ENCODE results near the gene NUAK2. TPM values are rescaled to one million over a fixed set of nuclear protein-coding genes. Genes with fewer than 3 reads are reported as not detected.

Gene NUAK2
- total RNA-seq, 6 experiments from 2014 or later: 0.88 to 5.1 (median 2.1) TPM

- WGBS (ENCODE audit: insufficient coverage, low coverage, low lambda C conversion rate, missing lambda C conversion rate): no CpG with 5 or more reads among the region's 8 CpGs
- no peaks in the 10 kb centered on the region for H3K36me3 ChIP-seq
- no peak overlapping the region for H3K27ac ChIP-seq
- TF ChIP-seq POLR2A (IDR thresholded peaks at IDR 0.05) (no peak), CTCF (IDR thresholded peaks at IDR 0.05) (no peak)
- no peaks in the 10 kb centered on the region for H3K9me3 ChIP-seq
- intact Hi-C loops (cut with DNase I): loop anchor here in 1 of 2 donors (5.0 kb wide), 1 partner anchor 36 kb away; no protein-coding TSS in a partner anchor
- H3K4me3 ChIP-seq: no peak overlapping the region
- no peaks in the 10 kb centered on the region for H3K4me1 ChIP-seq
- DNase-seq: no peak
- no peak for ATAC-seq
- H3K27me3 ChIP-seq: no peaks in the 10 kb centered on the region
Measured at GRCh38 chr1:205276689-205277065, 44.9 kb downstream of the NUAK2 start.

GRCh38 chr1:205275916-205276688 is 45.4 kb downstream of the NUAK2 start:
- DNase-seq: no peak
- Histone ChIP-seq H3K4me3 (no peak overlapping the region), H3K27me3 (no peaks in the 10 kb centered on the region), H3K9me3 (no peaks in the 10 kb centered on the region), H3K27ac (no peak overlapping the region), H3K4me1 (no peaks in the 10 kb centered on the region), H3K36me3 (no peaks in the 10 kb centered on the region)
- intact Hi-C loops (cut with DNase I): loop anchor here in 1 of 2 donors (5.0 kb wide), 1 partner anchor 36 kb away; no protein-coding TSS in a partner anchor
- TF ChIP-seq POLR2A (IDR thresholded peaks at IDR 0.05): no peak
- no peak for TF ChIP-seq CTCF (IDR thresholded peaks at IDR 0.05)
- ATAC-seq: no peak
- WGBS (ENCODE audit: insufficient coverage, low coverage, low lambda C conversion rate, missing lambda C conversion rate): 100% methylated on average over 2 of the region's 9 CpGs

GRCh38 chr1:205275133-205275532 is 46.4 kb downstream of the NUAK2 start:
- 80% methylated on average over 1 of the region's 3 CpGs for WGBS (ENCODE audit: insufficient coverage, low coverage, low lambda C conversion rate, missing lambda C conversion rate)
- Histone ChIP-seq H3K9me3 (no peaks in the 10 kb centered on the region), H3K27me3 (no peaks in the 10 kb centered on the region), H3K4me3 (no peak overlapping the region), H3K36me3 (no peaks in the 10 kb centered on the region), H3K4me1 (no peaks in the 10 kb centered on the region), H3K27ac (no peak overlapping the region)
- peak; percentile 29 to 79 (median 43) for ATAC-seq
- peak in 1 of 3 donors; percentile 69 for DNase-seq
- intact Hi-C loops (cut with DNase I): loop anchor here in 1 of 2 donors (5.0 kb wide), 1 partner anchor 37 kb away; no protein-coding TSS in a partner anchor
- TF ChIP-seq CTCF (IDR thresholded peaks at IDR 0.05) (no peak), POLR2A (IDR thresholded peaks at IDR 0.05) (no peak)

GRCh38 chr1:205274041-205274691 is 47.4 kb downstream of the NUAK2 start:
- 33% methylated on average over 1 of the region's 8 CpGs for WGBS (ENCODE audit: insufficient coverage, low coverage, low lambda C conversion rate, missing lambda C conversion rate)
- Histone ChIP-seq H3K4me3 (no peak overlapping the region), H3K36me3 (no peaks in the 10 kb centered on the region), H3K27me3 (no peaks in the 10 kb centered on the region), H3K27ac (no peak overlapping the region), H3K9me3 (no peaks in the 10 kb centered on the region), H3K4me1 (no peaks in the 10 kb centered on the region)
- TF ChIP-seq POLR2A (IDR thresholded peaks at IDR 0.05) (no peak), CTCF (IDR thresholded peaks at IDR 0.05) (no peak)
- DNase-seq (no peak), ATAC-seq (no peak)
- intact Hi-C loops (cut with DNase I): loop anchor here in 1 of 2 donors (5.0 kb wide), 1 partner anchor 53 kb away; no protein-coding TSS in a partner anchor
